Upper lobe of left lung (tissue), 4 donors: Measurements from ENCODE around the gene PDE1C.

Experiments
- CTCF ChIP-seq, 6 experiments: fragments of 450-650 bp in 4 of 6; fragments of 200-600 bp in 2 of 6; sonication (generic) in 2 of 6; IDR thresholded peaks; one replicate each; pipeline ENCODE4 v1.5.1; 2016 to 2019; ENCODE audit warnings: antibody characterized with exemption in 6 of 6
- POLR2AphosphoS5 ChIP-seq, 2 donors: sonication (generic); formaldehyde crosslinking; IDR thresholded peaks; one replicate each; pipeline ENCODE4 v1.5.1; 2017; ENCODE audit warnings: antibody characterized with exemption in 2 of 2

- TF ChIP-seq CTCF (IDR thresholded peaks at IDR 0.05) (no peak), POLR2AphosphoS5 (IDR thresholded peaks at IDR 0.05) (no peak)
Measured at GRCh38 chr7:31786326-31786725, 283.9 kb downstream of the PDE1C start.
